GM12878 (cell line): Measurements from ENCODE around the gene SGPP2. TPM values are rescaled to one million over a fixed set of nuclear protein-coding genes. Genes with fewer than 3 reads are reported as not detected.

Experiments
- ATAC-seq: fragments of 200-7000 bp; cut with Tn5 transposase; 3 replicates; pipeline ENCODE4 v1.9.1; 2020; ENCODE audit warnings: mild to moderate bottlenecking, moderate library complexity
- BruUV-seq: library from RNA; stranded (reverse); fragments of 400-500 nt; replicated peaks from 2 replicates; lab custom pipeline; 2021; lab: Mats Ljungman, UMichigan
- CTCF ChIA-PET: fragments of 300-600 bp; sonication (Branson Sonifier 250); formaldehyde crosslinking; extraction: SDS; loops from one replicate; lab custom pipeline; 2021; ENCODE audit warnings: inconsistent platforms; lab: Yijun Ruan, JAX
- POLR2A ChIA-PET: fragments of 350-600 bp; formaldehyde crosslinking; extraction: SDS; loops from one replicate; lab custom pipeline; 2021; ENCODE audit warnings: inconsistent platforms; lab: Charles Lee
- RAD21 ChIA-PET: fragments of 300-600 bp; sonication (Branson Sonifier 250); formaldehyde crosslinking; loops from one replicate; lab custom pipeline; 2023; ENCODE audit warnings: antibody characterized with exemption; ENCODE audit not compliant: unreplicated experiment; lab: Charles Lee
- SMC1A ChIA-PET: fragments of 300-600 bp; sonication (Branson Sonifier 250); formaldehyde crosslinking; loops from one replicate; lab custom pipeline; 2023; ENCODE audit not compliant: unreplicated experiment, uncharacterized antibody; lab: Charles Lee
- DNase-seq: peaks from one replicate; pipeline ENCODE4 v3.0.0-alpha.2; 2011; ENCODE audit warnings: low read depth, low spot score
- FAIRE-seq: peaks from 3 replicates; lab custom pipeline; 2011; peaks lifted over from hg19 to GRCh38; lab: Jason Lieb, UNC
- H2AFZ ChIP-seq: 2 replicates; pipeline ENCODE4 v1.6.0; 2011; ENCODE audit warnings: low read depth, low read length, control low read depth; ENCODE audit not compliant: control insufficient read depth
- H3K27ac ChIP-seq: 2 replicates; pipeline ENCODE4 v1.5.1; 2011; ENCODE audit warnings: control low read depth; ENCODE audit not compliant: control insufficient read depth, insufficient read depth
- H3K27me3 ChIP-seq, 2 experiments: replicated peaks in 1 of 2; 2 replicates each; pipeline versions ENCODE4 v1.6.0 to v1.6.1; 2011; ENCODE audit warnings: low read length in 1 of 2; ENCODE audit not compliant: control insufficient read depth in 2 of 2, insufficient read depth in 2 of 2
- H3K36me3 ChIP-seq, 2 experiments: 2 replicates each; pipeline ENCODE4 v1.5.1; 2011; ENCODE audit warnings: low read length in 1 of 2; ENCODE audit not compliant: control insufficient read depth in 2 of 2, insufficient read depth in 2 of 2
- H3K4me1 ChIP-seq: 2 replicates; pipeline ENCODE4 v1.6.1; 2011; ENCODE audit warnings: mild to moderate bottlenecking, low read length, moderate library complexity, mixed read lengths; ENCODE audit not compliant: control insufficient read depth, insufficient read depth
- H3K4me2 ChIP-seq: 2 replicates; pipeline ENCODE4 v1.6.0; 2011; ENCODE audit warnings: control low read depth; ENCODE audit not compliant: control insufficient read depth, insufficient read depth
- H3K4me3 ChIP-seq: fragments of 200-600 bp; sonication (generic); 2 replicates; pipeline ENCODE4 v1.5.1; 2016
- H3K79me2 ChIP-seq: 2 replicates; pipeline ENCODE4 v1.6.0; 2011; ENCODE audit warnings: low read length; ENCODE audit not compliant: control insufficient read depth, insufficient read depth
- H3K9ac ChIP-seq: 2 replicates; pipeline ENCODE4 v1.8.0; 2011; ENCODE audit warnings: low read length, control low read depth, mixed read lengths; ENCODE audit not compliant: control insufficient read depth, insufficient read depth
- H3K9me3 ChIP-seq: replicated peaks from 3 replicates; pipeline ENCODE4 v1.5.1; 2011; ENCODE audit warnings: mild to moderate bottlenecking, low read length; ENCODE audit not compliant: control insufficient read depth, insufficient read depth
- H4K20me1 ChIP-seq: 2 replicates; pipeline ENCODE4 v1.6.0; 2011; ENCODE audit not compliant: control insufficient read depth, insufficient read depth
- ATF2 ChIP-seq: IDR thresholded peaks from 2 replicates; pipeline ENCODE4 v1.6.1; 2012; ENCODE audit warnings: low read length, inconsistent platforms
- BCL11A ChIP-seq: IDR thresholded peaks from 2 replicates; pipeline ENCODE4 v1.6.1; 2011; ENCODE audit warnings: low read depth, low read length
- CHD2 ChIP-seq: IDR thresholded peaks from 2 replicates; pipeline ENCODE4 v1.6.1; 2011; ENCODE audit warnings: low read depth, low read length, improper control_type of control experiment, borderline replicate concordance
- CREB1 ChIP-seq: IDR thresholded peaks from 2 replicates; pipeline ENCODE4 v1.6.1; 2012; ENCODE audit warnings: low read depth, mild to moderate bottlenecking, inconsistent platforms
- EED ChIP-seq: sonication (generic); IDR thresholded peaks from 2 replicates; pipeline ENCODE4 v1.6.1; 2016; ENCODE audit warnings: antibody characterized with exemption, low read depth
- EGR1 ChIP-seq, 2 experiments: IDR thresholded peaks; 1 replicate in 1 of 2; 2 replicates in 1 of 2; pipeline ENCODE4 v1.6.1; 2011 to 2012; ENCODE audit warnings: low read depth in 2 of 2, low read length in 2 of 2, borderline replicate concordance in 1 of 2, mild to moderate bottlenecking in 1 of 2, moderate library complexity in 1 of 2
- GATAD2B ChIP-seq: fragments of 450-650 bp; conservative IDR thresholded peaks from 2 replicates; pipeline ENCODE4 v1.6.1; 2017; ENCODE audit warnings: low read depth, mild to moderate bottlenecking, moderate library complexity
- MYB ChIP-seq: fragments of 150-350 bp; IDR thresholded peaks from 2 replicates; pipeline ENCODE4 v1.6.1; 2014; ENCODE audit warnings: mild to moderate bottlenecking, low read depth, low read length, borderline replicate concordance
- PAX8 ChIP-seq: fragments of 450-650 bp; IDR thresholded peaks from 2 replicates; pipeline ENCODE4 v1.6.1; 2017; ENCODE audit warnings: mild to moderate bottlenecking, moderate library complexity
- RB1 ChIP-seq: fragments of 450-650 bp; formaldehyde crosslinking; IDR thresholded peaks from 2 replicates; pipeline ENCODE4 v1.6.1; 2017; ENCODE audit warnings: mild to moderate bottlenecking, borderline replicate concordance
- RFX5 ChIP-seq: IDR thresholded peaks from 2 replicates; pipeline ENCODE4 v1.6.1; 2011; ENCODE audit warnings: low read depth, low read length, improper control_type of control experiment
- ZBTB40 ChIP-seq: fragments of 450-650 bp; IDR thresholded peaks from 2 replicates; pipeline ENCODE4 v1.6.1; 2016; ENCODE audit warnings: mild to moderate bottlenecking, moderate library complexity, borderline replicate concordance
- ZSCAN29 ChIP-seq: fragments of 450-650 bp; IDR thresholded peaks from 2 replicates; pipeline ENCODE4 v1.6.1; 2017; ENCODE audit warnings: mild to moderate bottlenecking, moderate library complexity
- WGBS: methylation state at CpG from one replicate; pipeline ENCODE4 v1.1.6; 2016; ENCODE audit warnings: low lambda C conversion rate; ENCODE audit not compliant: insufficient replicate concordance, insufficient coverage; ENCODE audit errors: missing lambda C conversion rate; 5-methylcytosine and 5-hydroxymethylcytosine counted together
- in situ Hi-C: fragments of 300-500 bp; cut with MboI; formaldehyde crosslinking; loops from 9 replicates; pipeline ENCODE4 v1.14.3; 2018; ENCODE audit warnings: mixed read lengths
- intact Hi-C: fragments of 100-400 bp; cut with micrococcal nuclease; formaldehyde crosslinking; loops from one replicate; pipeline ENCODE4 v1.14.2; 2022; ENCODE audit not compliant: unreplicated experiment
- polyA plus RNA-seq, 11 experiments: library from polyadenylated mRNA; depleted of rRNA in 4 of 11; unstranded in 6 of 11; stranded (reverse) in 5 of 11; fragments of >200 nt; fragmentation: Nextera tagmentation in 4 of 11; fragmentation: Illumina TruSeq in 1 of 11; extraction: Ambion mirVana in 4 of 11; extraction: Trizol in 1 of 11; gene quantifications; 1 replicate in 1 of 11; 2 replicates in 10 of 11; pipeline versions ENCODE4 v1.2.1 to v1.2.3, GENCODE V29; 2011 to 2016; ENCODE audit warnings: inconsistent platforms in 2 of 11, missing spikeins in 2 of 11, low read depth in 1 of 11
- total RNA-seq, 4 experiments: library from RNA; depleted of rRNA in 3 of 4; stranded (reverse); fragments of >200 nt in 3 of 4; fragmentation: Illumina TruSeq in 1 of 4; extraction: Trizol in 1 of 4; gene quantifications; 2 replicates each; pipeline versions ENCODE4 v1.2.1 to v1.2.3, GENCODE V29; 2013 to 2021
- TF ChIP-seq, protein P1 (sequence below): fragments of 150-350 bp; IDR thresholded peaks from 2 replicates; pipeline ENCODE4 v1.6.1; 2014; ENCODE audit warnings: mild to moderate bottlenecking, low read depth, low read length
- TF ChIP-seq, protein P2 (sequence below): IDR thresholded peaks from 2 replicates; pipeline ENCODE4 v1.6.1; 2011; ENCODE audit warnings: borderline replicate concordance, low read depth, mild to moderate bottlenecking, moderate library complexity, low read length; ENCODE audit not compliant: insufficient read depth, poor library complexity, severe bottlenecking

The SGPP2 gene
- total and polyA plus RNA-seq, 10 of the 15 experiments (the other 5 are each of a cell fraction or from before 2014, with no cell fraction given) = 3.5 to 84.9 (median 13.1) TPM

DNA sequence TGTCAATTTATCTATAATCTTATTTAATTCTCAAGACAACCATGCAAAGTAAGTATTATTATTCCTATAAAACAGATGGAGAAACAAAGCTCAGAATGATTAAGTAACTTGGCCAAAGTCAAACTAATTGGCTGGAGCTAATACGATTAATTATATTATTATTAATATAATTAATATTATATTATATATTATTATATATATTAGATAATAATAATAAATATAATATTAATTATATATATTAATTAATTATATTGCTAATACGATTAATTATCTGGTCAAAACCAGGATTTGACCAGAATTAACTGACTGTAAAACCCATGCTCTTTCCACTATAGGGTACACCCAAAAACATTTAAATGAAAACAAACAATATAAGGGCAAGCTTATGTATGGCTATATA lies 179.2 kb downstream of the SGPP2 start:
- in situ Hi-C loops (no loop called here), intact Hi-C loops (no loop called here)
- SMC1A ChIA-PET = no interaction called here
- H2AFZ ChIP-seq = no peak overlapping the region
- no peaks in the 10 kb centered on the region for H3K9me3 ChIP-seq
- DNase-seq = no peak
- CTCF ChIA-PET = interaction anchor here (0.8 to 1.5 kb wide), 3 partner anchors 9 to 285 kb away, joined by 3 to 6 read pairs (median 3); no protein-coding TSS in a partner anchor
- POLR2A ChIA-PET = interaction anchor here (0.6 kb wide), 1 partner anchor 15 kb away, joined by 3 read pairs; no protein-coding TSS in a partner anchor
- no peak overlapping the region for H3K27ac ChIP-seq
- no peak overlapping the region for H3K9ac ChIP-seq
- TF ChIP-seq ZSCAN29 (no peak), PAX8 (no peak), CHD2 (no peak), EED (no peak), RFX5 (no peak), RB1 (no peak), EGR1 (IDR thresholded peaks at IDR 0.05; ENCODE audit: borderline replicate concordance in 1 of 2, low read depth in 2 of 2, low read length in 2 of 2) (no peak), ATF2 (no peak), GATAD2B (no peak), CREB1 (no peak), ZBTB40 (no peak), BCL11A (no peak), MYB (no peak)
- TF ChIP-seq, protein P1, sequence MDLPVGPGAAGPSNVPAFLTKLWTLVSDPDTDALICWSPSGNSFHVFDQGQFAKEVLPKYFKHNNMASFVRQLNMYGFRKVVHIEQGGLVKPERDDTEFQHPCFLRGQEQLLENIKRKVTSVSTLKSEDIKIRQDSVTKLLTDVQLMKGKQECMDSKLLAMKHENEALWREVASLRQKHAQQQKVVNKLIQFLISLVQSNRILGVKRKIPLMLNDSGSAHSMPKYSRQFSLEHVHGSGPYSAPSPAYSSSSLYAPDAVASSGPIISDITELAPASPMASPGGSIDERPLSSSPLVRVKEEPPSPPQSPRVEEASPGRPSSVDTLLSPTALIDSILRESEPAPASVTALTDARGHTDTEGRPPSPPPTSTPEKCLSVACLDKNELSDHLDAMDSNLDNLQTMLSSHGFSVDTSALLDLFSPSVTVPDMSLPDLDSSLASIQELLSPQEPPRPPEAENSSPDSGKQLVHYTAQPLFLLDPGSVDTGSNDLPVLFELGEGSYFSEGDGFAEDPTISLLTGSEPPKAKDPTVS = no peak
- TF ChIP-seq, protein P2, sequence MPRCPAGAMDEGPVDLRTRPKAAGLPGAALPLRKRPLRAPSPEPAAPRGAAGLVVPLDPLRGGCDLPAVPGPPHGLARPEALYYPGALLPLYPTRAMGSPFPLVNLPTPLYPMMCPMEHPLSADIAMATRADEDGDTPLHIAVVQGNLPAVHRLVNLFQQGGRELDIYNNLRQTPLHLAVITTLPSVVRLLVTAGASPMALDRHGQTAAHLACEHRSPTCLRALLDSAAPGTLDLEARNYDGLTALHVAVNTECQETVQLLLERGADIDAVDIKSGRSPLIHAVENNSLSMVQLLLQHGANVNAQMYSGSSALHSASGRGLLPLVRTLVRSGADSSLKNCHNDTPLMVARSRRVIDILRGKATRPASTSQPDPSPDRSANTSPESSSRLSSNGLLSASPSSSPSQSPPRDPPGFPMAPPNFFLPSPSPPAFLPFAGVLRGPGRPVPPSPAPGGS = no peak
- RAD21 ChIA-PET = no interaction called here
- no peaks in the 10 kb centered on the region for H3K4me1 ChIP-seq
- peaks cover 2 to 21% of the 10 kb centered on the region in 2 experiments; a peak in 3 of 4 replicates for H3K36me3 ChIP-seq
- 96% methylated on average over 2 of the region's 2 CpGs for WGBS
- H3K27me3 ChIP-seq = no peaks in the 10 kb centered on the region
- no peak for FAIRE-seq
- ATAC-seq = no peak
- H3K79me2 ChIP-seq = no peaks in the 10 kb centered on the region
- H3K4me2 ChIP-seq = no peak overlapping the region
- BruUV-seq = no TSS peak
- no peak overlapping the region for H3K4me3 ChIP-seq
- H4K20me1 ChIP-seq = no peaks in the 10 kb centered on the region
